Tibial nerve (tissue), 4 donors: Measurements from ENCODE around the gene ACY1.

Source experiments
- EP300 ChIP-seq, 2 donors: sonication (generic); formaldehyde crosslinking; IDR thresholded peaks; one replicate each; pipeline ENCODE4 v1.6.1; 2017; ENCODE audit warnings: antibody characterized with exemption in 2 of 2, mild to moderate bottlenecking in 1 of 2
- POLR2A ChIP-seq, 2 donors: fragments of 450-650 bp; IDR thresholded peaks; one replicate each; pipeline ENCODE4 v1.6.1; 2017; ENCODE audit warnings: antibody characterized with exemption in 2 of 2, mild to moderate bottlenecking in 2 of 2, moderate library complexity in 2 of 2
- TF ChIP-seq, protein P1 (sequence below), 5 experiments: fragments of 200-600 bp in 3 of 5; fragments of 450-650 bp in 2 of 5; sonication (generic) in 3 of 5; IDR thresholded peaks; one replicate each; pipeline ENCODE4 v1.5.1; 2016 to 2019; ENCODE audit warnings: antibody characterized with exemption in 5 of 5, mild to moderate bottlenecking in 3 of 5, moderate library complexity in 2 of 5

DNA sequence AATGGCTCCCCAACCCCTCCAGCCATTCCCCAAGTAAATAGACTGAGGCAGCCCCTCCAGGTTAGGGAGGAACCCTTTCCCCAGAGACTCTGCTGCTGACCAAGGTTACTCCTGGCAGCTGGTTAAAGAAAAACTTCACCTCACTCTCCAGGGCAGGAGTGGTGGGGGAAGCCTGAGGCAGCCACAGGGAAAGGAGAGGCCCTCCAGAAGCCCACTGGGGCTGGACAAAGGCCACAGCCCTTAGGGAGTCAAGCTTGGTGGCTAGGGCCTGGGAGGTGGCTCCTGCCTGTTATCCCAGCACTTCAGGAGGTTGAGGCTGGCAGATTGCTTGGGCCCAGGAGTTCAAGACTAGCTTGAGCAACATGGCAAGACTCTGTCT is 923 bp downstream of the ACY1 start:
- TF ChIP-seq POLR2A (IDR thresholded peaks at IDR 0.05) (no peak), EP300 (IDR thresholded peaks at IDR 0.05) (no peak)
- TF ChIP-seq, protein P1, sequence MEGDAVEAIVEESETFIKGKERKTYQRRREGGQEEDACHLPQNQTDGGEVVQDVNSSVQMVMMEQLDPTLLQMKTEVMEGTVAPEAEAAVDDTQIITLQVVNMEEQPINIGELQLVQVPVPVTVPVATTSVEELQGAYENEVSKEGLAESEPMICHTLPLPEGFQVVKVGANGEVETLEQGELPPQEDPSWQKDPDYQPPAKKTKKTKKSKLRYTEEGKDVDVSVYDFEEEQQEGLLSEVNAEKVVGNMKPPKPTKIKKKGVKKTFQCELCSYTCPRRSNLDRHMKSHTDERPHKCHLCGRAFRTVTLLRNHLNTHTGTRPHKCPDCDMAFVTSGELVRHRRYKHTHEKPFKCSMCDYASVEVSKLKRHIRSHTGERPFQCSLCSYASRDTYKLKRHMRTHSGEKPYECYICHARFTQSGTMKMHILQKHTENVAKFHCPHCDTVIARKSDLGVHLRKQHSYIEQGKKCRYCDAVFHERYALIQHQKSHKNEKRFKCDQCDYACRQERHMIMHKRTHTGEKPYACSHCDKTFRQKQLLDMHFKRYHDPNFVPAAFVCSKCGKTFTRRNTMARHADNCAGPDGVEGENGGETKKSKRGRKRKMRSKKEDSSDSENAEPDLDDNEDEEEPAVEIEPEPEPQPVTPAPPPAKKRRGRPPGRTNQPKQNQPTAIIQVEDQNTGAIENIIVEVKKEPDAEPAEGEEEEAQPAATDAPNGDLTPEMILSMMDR (IDR thresholded peaks at IDR 0.05): no peak
